Fibroblast of mammary gland (primary cell): ENCODE data around the gene RHOC.

ENCODE experiments used
- DNase-seq: peaks from one replicate; pipeline ENCODE4 v3.0.0-alpha.2; 2010; ENCODE audit warnings: low read depth
- H3K4me3 ChIP-seq: 2 replicates; pipeline ENCODE4 v1.5.1; 2011; ENCODE audit warnings: low read depth, mild to moderate bottlenecking, low read length, moderate library complexity; ENCODE audit not compliant: control insufficient read depth
- CTCF ChIP-seq: conservative IDR thresholded peaks from 2 replicates; pipeline ENCODE4 v1.5.1; 2011; ENCODE audit warnings: low read depth, low read length, inconsistent platforms; ENCODE audit not compliant: control insufficient read depth, insufficient read depth

Gene RHOC

GRCh38 chr1:112678605-112679004, 28.3 kb downstream of the RHOC start:
- TF ChIP-seq CTCF: no peak
- DNase-seq: no peak

GRCh38 chr1:112677501-112677900, 29.4 kb downstream of the RHOC start:
- no peak for DNase-seq
- TF ChIP-seq CTCF: no peak

More at GRCh38 chr1:112678605-112679004, 28.3 kb downstream of the RHOC start:
- no peak overlapping the region for H3K4me3 ChIP-seq

GRCh38 chr1:112676543-112676942, 30.4 kb downstream of the RHOC start:
- no peak for DNase-seq
- TF ChIP-seq CTCF: no peak
- no peak overlapping the region for H3K4me3 ChIP-seq

More at GRCh38 chr1:112677501-112677900, 29.4 kb downstream of the RHOC start:
- H3K4me3 ChIP-seq: no peak overlapping the region

- no peak for TF ChIP-seq CTCF
- H3K4me3 ChIP-seq: peak overlapping the region; percentile 83
- no peak for DNase-seq
Measured at GRCh38 chr1:112675728-112676381, 31.1 kb downstream of the RHOC start.

- no peak for TF ChIP-seq CTCF
- peak overlapping the region; percentile 83 for H3K4me3 ChIP-seq
- DNase-seq: peak; percentile 7
Measured at GRCh38 chr1:112674986-112675727, 31.8 kb downstream of the RHOC start.

- peak; percentile 65 for DNase-seq
- TF ChIP-seq CTCF: no peak
- peak within 1 kb of the TSS; percentile 83 for H3K4me3 ChIP-seq
Measured at GRCh38 chr1:112674440-112674985, 32.4 kb downstream of the RHOC start, which contains the start of gene MOV10. Gene MOV10 (plus strand): TSS chr1:112674659. CDS start chr1:112674913, 254 bp downstream.
